OCI-M2 (cell line): Measurements from ENCODE around the gene ABCE1.
"Not testable (repeated sequence)": the region's sequence is repeated elsewhere in the genome, so short reads cannot be mapped to it uniquely, and the experiment has no call there.

Experiments used
- DNase-seq: peaks from one replicate; lab custom pipeline; 2025; ENCODE audit not compliant: unreplicated experiment; lab: John Stamatoyannopoulos, UW

The ABCE1 gene

DNA sequence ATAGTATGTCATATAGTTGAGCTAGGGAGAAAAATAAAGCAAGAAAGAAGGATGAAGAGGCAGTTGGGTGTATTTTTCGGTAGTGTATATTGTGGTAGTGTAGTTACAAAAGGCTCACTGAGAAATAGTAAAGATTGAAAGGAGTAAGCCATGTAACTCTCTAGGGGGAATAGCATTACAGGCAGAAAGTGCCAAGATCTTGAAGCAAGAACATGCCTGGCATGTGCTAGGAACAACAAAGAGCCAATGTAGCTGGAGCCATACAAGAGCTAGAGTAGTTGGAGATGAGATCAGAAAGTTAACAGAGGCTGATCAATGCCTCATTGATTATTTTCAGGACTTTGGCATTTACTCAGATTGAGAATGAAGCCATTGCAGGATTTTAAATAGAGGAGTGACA is 3.0 kb downstream of the ABCE1 start:
- DNase-seq, result no peak

GRCh38 chr4:145102619-145103018 is 4.5 kb downstream of the ABCE1 start:
- DNase-seq, result no peak

DNA sequence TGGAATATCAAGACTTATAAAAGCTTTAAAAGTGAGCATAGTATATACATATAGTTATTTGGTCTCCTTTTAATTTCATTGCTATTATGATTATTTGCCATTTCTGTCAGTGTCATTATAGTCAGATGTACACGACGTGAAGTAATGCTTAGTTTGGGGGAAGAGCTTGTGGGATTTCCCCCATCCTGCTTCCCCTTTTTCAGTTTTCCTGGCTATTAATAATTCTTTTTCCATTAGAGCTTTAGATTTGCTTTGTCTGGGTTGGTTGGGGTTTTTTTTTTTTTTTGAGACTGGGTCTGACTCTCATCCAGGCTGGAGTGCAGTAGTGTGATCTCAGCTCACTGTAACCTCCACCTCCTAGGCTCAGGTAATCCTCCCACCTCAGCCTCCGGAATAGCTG is 5.4 kb downstream of the ABCE1 start:
- no peak for DNase-seq

GRCh38 chr4:145107126-145107525 is 9.0 kb downstream of the ABCE1 start:
- no peak for DNase-seq

GRCh38 chr4:145108128-145108527 is 10.0 kb downstream of the ABCE1 start:
- DNase-seq, result no peak

- no peak for DNase-seq
Observed at GRCh38 chr4:145125396-145125795, 27.3 kb downstream of the ABCE1 start.

GRCh38 chr4:145130130-145130529 is 32.0 kb downstream of the ABCE1 start:
- no peak for DNase-seq

- DNase-seq, result no peak
Observed at GRCh38 chr4:145130788-145131399, 32.8 kb downstream of the ABCE1 start.

DNA sequence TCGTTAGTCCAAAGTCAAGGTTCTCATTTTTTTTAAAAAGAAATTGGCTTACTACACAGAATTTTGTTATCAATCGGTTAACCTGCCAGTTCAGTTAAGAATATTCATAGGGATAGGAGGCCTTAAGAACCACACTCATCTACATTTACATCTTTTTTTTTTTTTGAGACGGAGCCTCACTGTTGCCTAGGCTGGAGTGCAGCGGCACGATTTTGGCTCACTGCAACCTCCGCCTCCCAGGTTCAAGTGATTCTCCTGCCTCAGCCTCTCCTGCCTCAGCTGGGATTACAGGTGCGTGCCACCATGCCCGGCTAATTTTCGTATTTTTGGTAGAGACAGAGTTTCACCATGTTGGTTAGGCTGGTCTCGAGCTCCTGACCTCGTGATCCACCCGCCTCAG is 33.7 kb downstream of the ABCE1 start:
- no peak for DNase-seq

DNA sequence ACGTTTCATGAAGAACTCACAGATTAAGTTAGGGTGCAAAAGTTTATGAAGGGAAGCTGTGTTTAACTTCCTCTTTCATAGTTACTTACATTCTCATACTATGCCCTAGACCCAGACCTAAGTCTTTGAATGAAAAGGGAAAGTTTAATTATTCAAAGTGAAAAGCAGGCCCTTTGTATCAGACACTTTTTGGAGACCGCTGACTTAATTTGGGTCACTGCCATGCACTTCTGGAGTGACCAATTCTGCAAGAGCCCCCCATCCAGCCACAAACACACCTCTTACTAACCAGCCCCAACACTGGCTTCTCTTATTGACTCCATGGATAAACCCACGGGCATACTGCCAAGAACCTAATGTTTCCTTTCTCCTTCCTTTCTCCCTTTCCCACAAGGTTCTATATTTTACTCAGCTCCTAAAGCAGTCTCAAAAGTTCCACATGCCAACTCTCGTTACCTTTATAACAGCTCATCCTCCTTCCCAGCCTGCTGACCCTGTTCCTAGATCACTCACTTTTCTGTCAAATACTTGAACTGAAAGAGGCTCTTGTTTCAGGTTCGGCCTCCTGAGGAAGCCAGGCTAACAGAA is 34.5 kb downstream of the ABCE1 start:
- DNase-seq, result no peak

GRCh38 chr4:145136219-145136618 is 38.1 kb downstream of the ABCE1 start:
- DNase-seq, result not testable (repeated sequence)

DNA sequence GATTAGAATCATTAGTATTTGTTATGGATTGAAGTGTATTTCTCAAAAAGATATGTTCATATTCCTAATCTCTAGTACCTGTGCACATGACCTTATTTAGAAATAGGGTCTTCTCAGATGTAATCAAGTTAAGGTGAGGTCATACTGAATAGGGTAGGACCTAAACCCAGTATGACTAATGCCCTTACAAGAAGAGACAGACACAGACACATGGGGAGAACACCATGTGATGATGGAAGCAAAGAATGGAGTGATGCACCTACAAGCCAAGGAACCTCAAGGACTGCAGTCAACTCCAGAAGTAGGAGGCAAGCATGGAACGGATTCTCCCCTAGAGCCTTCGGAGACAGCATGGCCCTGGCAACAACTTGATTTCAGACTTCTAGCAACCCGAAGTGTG is 50.9 kb downstream of the ABCE1 start:
- no peak for DNase-seq

- DNase-seq, result no peak
Observed at GRCh38 chr4:145153181-145153903, 55.2 kb downstream of the ABCE1 start.

- DNase-seq, result no peak
Observed at GRCh38 chr4:145153904-145154298, 55.8 kb downstream of the ABCE1 start.

GRCh38 chr4:145154573-145154972 is 56.5 kb downstream of the ABCE1 start:
- DNase-seq, result no peak

- DNase-seq, result no peak
Observed at GRCh38 chr4:145155268-145155870, 57.3 kb downstream of the ABCE1 start.

DNA sequence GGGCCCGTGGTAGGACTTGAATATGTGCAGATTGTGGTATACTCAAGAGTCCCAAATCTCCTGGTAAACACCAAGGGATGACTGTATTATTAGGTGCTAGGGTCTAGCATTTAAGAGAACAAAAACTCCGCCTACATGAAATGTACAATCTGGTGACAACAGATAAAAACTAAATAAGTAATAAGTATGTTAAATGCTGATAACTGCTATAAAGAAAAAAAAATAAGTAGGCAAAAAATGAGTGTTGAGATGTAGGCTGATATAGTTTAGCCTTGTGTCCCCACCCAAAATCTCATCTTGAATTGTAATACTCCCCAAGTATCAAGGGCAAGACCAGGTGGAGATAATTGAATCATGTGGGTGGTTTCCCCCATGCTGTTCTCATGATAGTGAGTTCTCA is 58.9 kb downstream of the ABCE1 start:
- no peak for DNase-seq

DNA sequence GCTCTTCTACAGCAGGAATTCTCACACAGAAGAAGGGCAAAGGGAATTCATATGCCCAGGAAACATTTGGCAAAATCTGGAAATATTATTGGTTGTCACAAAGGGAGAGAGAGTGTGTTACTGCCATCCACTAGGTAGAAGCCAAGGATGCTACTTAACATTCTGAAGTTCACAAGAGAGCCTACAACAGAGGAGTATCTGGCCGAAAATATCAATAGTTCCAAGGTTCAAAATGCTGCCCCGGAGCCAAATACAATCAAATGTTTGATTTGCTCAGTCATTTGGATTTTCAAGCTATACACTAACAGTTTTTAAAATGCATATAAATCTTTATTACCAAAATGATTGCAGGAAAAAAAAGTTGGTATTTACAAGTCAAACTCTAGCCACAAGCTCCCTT is 63.4 kb downstream of the ABCE1 start:
- no peak for DNase-seq

- DNase-seq, result no peak
Observed at GRCh38 chr4:145167887-145168286, 69.8 kb downstream of the ABCE1 start.

GRCh38 chr4:145168581-145169187 is 70.6 kb downstream of the ABCE1 start:
- no peak for DNase-seq

GRCh38 chr4:145170223-145170622 is 72.1 kb downstream of the ABCE1 start:
- no peak for DNase-seq

- DNase-seq, result no peak
Observed at GRCh38 chr4:145171911-145172310, 73.8 kb downstream of the ABCE1 start.
